Stimulated activated naive B cell treated with anti-CD40 and anti-IgM and Interleukin-4, amounts not matched to agents 10 μg/mL and 1 μg/mL and 100 μg/mL, for 72 hours (primary cell): Measurements from ENCODE around the gene DAGLA.

Experiments used
- ATAC-seq, 2 donors: fragments of 150-1000 bp; cut with Tn5 transposase; replicated peaks; 2 replicates each; pipeline ENCODE4 v1.10.0; 2021; ENCODE audit warnings: moderate library complexity in 1 of 2
- DNase-seq: peaks from one replicate; pipeline ENCODE4 v3.0.0; 2021
- H3K27ac Mint-ChIP-seq: one replicate; pipeline ENCODE4 v1.8.0; 2022; ENCODE audit warnings: mild to moderate bottlenecking, mixed read lengths
- H3K27me3 Mint-ChIP-seq, 2 donors: one replicate each; pipeline ENCODE4 v1.8.0; 2022; ENCODE audit warnings: mixed read lengths in 2 of 2
- H3K36me3 Mint-ChIP-seq, 2 donors: one replicate each; pipeline ENCODE4 v1.8.0; 2022; ENCODE audit warnings: mixed read lengths in 2 of 2, mild to moderate bottlenecking in 1 of 2
- H3K4me1 Mint-ChIP-seq, 2 donors: one replicate each; pipeline ENCODE4 v1.8.0; 2022; ENCODE audit warnings: mixed read lengths in 2 of 2, mild to moderate bottlenecking in 1 of 2
- H3K4me3 Mint-ChIP-seq, 2 donors: one replicate each; pipeline ENCODE4 v1.8.0; 2022; ENCODE audit warnings: mild to moderate bottlenecking in 2 of 2, mixed read lengths in 2 of 2, moderate library complexity in 1 of 2
- H3K9me3 Mint-ChIP-seq, 2 donors: one replicate each; pipeline ENCODE4 v1.8.0; 2022; ENCODE audit warnings: mixed read lengths in 2 of 2, mild to moderate bottlenecking in 1 of 2

DAGLA gene

GRCh38 chr11:61691380-61692156 is 11.4 kb downstream of the DAGLA start:
- peaks cover 24 to 40% of the 10 kb centered on the region in 2 donors for H3K27me3 Mint-ChIP-seq
- H3K27ac Mint-ChIP-seq = no peak overlapping the region
- no peaks in the 10 kb centered on the region for H3K9me3 Mint-ChIP-seq
- H3K4me3 Mint-ChIP-seq = no peak overlapping the region
- DNase-seq (no peak), ATAC-seq (no peak)
- H3K36me3 Mint-ChIP-seq = no peaks in the 10 kb centered on the region
- peaks cover 9 to 18% of the 10 kb centered on the region in 2 donors for H3K4me1 Mint-ChIP-seq

- Mint-ChIP-seq H3K36me3 (no peaks in the 10 kb centered on the region), H3K27ac (no peak overlapping the region), H3K27me3 (peaks cover 24 to 25% of the 10 kb centered on the region in 2 donors), H3K4me1 (peaks cover 15 to 25% of the 10 kb centered on the region in 2 donors), H3K9me3 (no peaks in the 10 kb centered on the region), H3K4me3 (no peak overlapping the region)
- ATAC-seq = no peak
- no peak for DNase-seq
Measured at GRCh38 chr11:61693922-61694601, 13.9 kb downstream of the DAGLA start.

GRCh38 chr11:61694602-61694939 is 14.4 kb downstream of the DAGLA start:
- ATAC-seq (no peak), DNase-seq (no peak)
- Mint-ChIP-seq H3K36me3 (no peaks in the 10 kb centered on the region), H3K27ac (no peak overlapping the region), H3K4me3 (no peak overlapping the region), H3K4me1 (peaks cover 15 to 21% of the 10 kb centered on the region in 2 donors), H3K9me3 (no peaks in the 10 kb centered on the region), H3K27me3 (peaks cover 20 to 24% of the 10 kb centered on the region in 2 donors)

- Mint-ChIP-seq H3K9me3 (no peaks in the 10 kb centered on the region), H3K4me3 (no peak overlapping the region), H3K4me1 (peaks cover 15 to 21% of the 10 kb centered on the region in 2 donors), H3K36me3 (no peaks in the 10 kb centered on the region), H3K27ac (peak overlapping the region; percentile 47), H3K27me3 (peaks cover 14 to 24% of the 10 kb centered on the region in 2 donors)
- ATAC-seq (no peak), DNase-seq (no peak)
Measured at GRCh38 chr11:61694946-61695706, 14.9 kb downstream of the DAGLA start.

- DNase-seq (peak; percentile 82), ATAC-seq (peak; percentile 94 to 97)
- peak overlapping the region; percentile 47 for H3K27ac Mint-ChIP-seq
- peaks cover 15 to 21% of the 10 kb centered on the region in 2 donors for H3K4me1 Mint-ChIP-seq
- peak overlapping the region; percentile 29 to 63 for H3K4me3 Mint-ChIP-seq
- H3K36me3 Mint-ChIP-seq = no peaks in the 10 kb centered on the region
- H3K27me3 Mint-ChIP-seq = peaks cover 13 to 21% of the 10 kb centered on the region in 2 donors
- H3K9me3 Mint-ChIP-seq = no peaks in the 10 kb centered on the region
Measured at GRCh38 chr11:61695917-61696316, 15.7 kb downstream of the DAGLA start.

GRCh38 chr11:61696602-61697001 is 16.4 kb downstream of the DAGLA start:
- Mint-ChIP-seq H3K4me1 (peaks cover 15 to 21% of the 10 kb centered on the region in 2 donors), H3K27ac (peak overlapping the region; percentile 59), H3K36me3 (no peaks in the 10 kb centered on the region), H3K4me3 (no peak overlapping the region), H3K27me3 (peaks cover 13 to 21% of the 10 kb centered on the region in 2 donors), H3K9me3 (no peaks in the 10 kb centered on the region)
- DNase-seq (no peak), ATAC-seq (no peak)

GRCh38 chr11:61697078-61697502 is 16.9 kb downstream of the DAGLA start:
- no peak for ATAC-seq
- Mint-ChIP-seq H3K27me3 (peaks cover 13 to 21% of the 10 kb centered on the region in 2 donors), H3K4me1 (peaks cover 15 to 21% of the 10 kb centered on the region in 2 donors), H3K27ac (no peak overlapping the region), H3K4me3 (no peak overlapping the region), H3K36me3 (no peaks in the 10 kb centered on the region), H3K9me3 (no peaks in the 10 kb centered on the region)
- no peak for DNase-seq

GRCh38 chr11:61697764-61698163 is 17.6 kb downstream of the DAGLA start:
- peak overlapping the region; percentile 57 for H3K27ac Mint-ChIP-seq
- peaks cover 13 to 21% of the 10 kb centered on the region in 2 donors for H3K27me3 Mint-ChIP-seq

GRCh38 chr11:61698173-61698948 is 18.2 kb downstream of the DAGLA start:
- DNase-seq = no peak

More at GRCh38 chr11:61697764-61698163, 17.6 kb downstream of the DAGLA start:
- Mint-ChIP-seq H3K36me3 (no peaks in the 10 kb centered on the region), H3K9me3 (no peaks in the 10 kb centered on the region), H3K4me1 (peaks cover 16 to 21% of the 10 kb centered on the region in 2 donors), H3K4me3 (no peak overlapping the region)
- ATAC-seq (no peak), DNase-seq (no peak)

GRCh38 chr11:61699737-61700160 is 19.6 kb downstream of the DAGLA start:
- no peak for DNase-seq
- ATAC-seq = no peak
- Mint-ChIP-seq H3K36me3 (no peaks in the 10 kb centered on the region), H3K4me3 (no peak overlapping the region), H3K9me3 (no peaks in the 10 kb centered on the region), H3K4me1 (peaks cover 17 to 21% of the 10 kb centered on the region in 2 donors), H3K27ac (no peak overlapping the region), H3K27me3 (peaks cover 18% of the 10 kb centered on the region in 2 donors)

More at GRCh38 chr11:61698173-61698948, 18.2 kb downstream of the DAGLA start:
- no peak for ATAC-seq
- Mint-ChIP-seq H3K4me1 (peaks cover 17 to 21% of the 10 kb centered on the region in 2 donors), H3K27ac (peak overlapping the region; percentile 57), H3K4me3 (no peak overlapping the region), H3K9me3 (no peaks in the 10 kb centered on the region), H3K36me3 (no peaks in the 10 kb centered on the region), H3K27me3 (peaks cover 16 to 22% of the 10 kb centered on the region in 2 donors)

GRCh38 chr11:61700212-61700611 is 20.0 kb downstream of the DAGLA start:
- H3K27ac Mint-ChIP-seq = no peak overlapping the region
- no peak for DNase-seq
- H3K4me1 Mint-ChIP-seq = peaks cover 17 to 21% of the 10 kb centered on the region in 2 donors

GRCh38 chr11:61700720-61701119 is 20.5 kb downstream of the DAGLA start:
- Mint-ChIP-seq H3K4me3 (no peak overlapping the region), H3K36me3 (no peaks in the 10 kb centered on the region), H3K27ac (no peak overlapping the region), H3K9me3 (no peaks in the 10 kb centered on the region), H3K4me1 (peaks cover 14 to 18% of the 10 kb centered on the region in 2 donors), H3K27me3 (peaks cover 12 to 14% of the 10 kb centered on the region in 2 donors)
- no peak for ATAC-seq
- DNase-seq = no peak

More at GRCh38 chr11:61700212-61700611, 20.0 kb downstream of the DAGLA start:
- no peaks in the 10 kb centered on the region for H3K9me3 Mint-ChIP-seq
- no peaks in the 10 kb centered on the region for H3K36me3 Mint-ChIP-seq
- no peak overlapping the region for H3K4me3 Mint-ChIP-seq
- peaks cover 17 to 18% of the 10 kb centered on the region in 2 donors for H3K27me3 Mint-ChIP-seq
- no peak for ATAC-seq

- Mint-ChIP-seq H3K36me3 (no peaks in the 10 kb centered on the region), H3K27ac (no peak overlapping the region), H3K4me1 (peaks cover 8 to 12% of the 10 kb centered on the region in 2 donors), H3K9me3 (no peaks in the 10 kb centered on the region), H3K27me3 (peaks cover 6 to 13% of the 10 kb centered on the region in 2 donors), H3K4me3 (no peak overlapping the region)
- ATAC-seq (peak in 1 of 2 donors; percentile 30), DNase-seq (no peak)
Measured at GRCh38 chr11:61701242-61701886, 21.2 kb downstream of the DAGLA start.
